Measurements from ENCODE around the gene TNFAIP8L3.

TNFAIP8L3 gene

GRCh38 chr15:51093488-51093838 is 1.2 kb downstream of the TNFAIP8L3 start:
- Histone ChIP-seq H2AFZ (ENCODE audit: low read depth, low read length, severe bottlenecking) (no peak overlapping the region), H3K9me3 (ENCODE audit: insufficient read depth, low read length) (no peaks in the 10 kb centered on the region), H3K79me2 (ENCODE audit: insufficient read depth, low read length) (no peaks in the 10 kb centered on the region), H3K27me3 (ENCODE audit: low read length) (no peaks in the 10 kb centered on the region), H3K27ac (ENCODE audit: low read depth, low read length) (no peak overlapping the region), H3K4me2 (ENCODE audit: low read depth, low read length, poor library complexity, severe bottlenecking) (no peak overlapping the region), H4K20me1 (ENCODE audit: low read depth, low read length) (no peaks in the 10 kb centered on the region), H3F3A (ENCODE audit: insufficient read depth) (no peaks in the 10 kb centered on the region), H3K9me2 (replicated peaks; ENCODE audit: insufficient read depth, low read length) (no peaks in the 10 kb centered on the region), H3K4me3 (ENCODE audit: insufficient read depth, low read length, poor library complexity, severe bottlenecking) (no peak overlapping the region), H3K36me3 (ENCODE audit: low read length) (no peaks in the 10 kb centered on the region), H3K9ac (ENCODE audit: low read length) (no peak overlapping the region)
- TF ChIP-seq CTCF (IDR thresholded peaks at IDR 0.05; ENCODE audit: insufficient read depth, low read length, poor library complexity, severe bottlenecking) (no peak), EZH2phosphoT487 (conservative IDR thresholded peaks at IDR 0.05; ENCODE audit: low read length) (no peak)

- Histone ChIP-seq H3K9me3 (ENCODE audit: insufficient read depth, low read length) (no peaks in the 10 kb centered on the region), H2AFZ (ENCODE audit: low read depth, low read length, severe bottlenecking) (no peak overlapping the region), H4K20me1 (ENCODE audit: low read depth, low read length) (no peaks in the 10 kb centered on the region), H3K9me2 (replicated peaks; ENCODE audit: insufficient read depth, low read length) (no peaks in the 10 kb centered on the region), H3K9ac (ENCODE audit: low read length) (no peak overlapping the region), H3K27me3 (ENCODE audit: low read length) (no peaks in the 10 kb centered on the region), H3F3A (ENCODE audit: insufficient read depth) (no peaks in the 10 kb centered on the region), H3K79me2 (ENCODE audit: insufficient read depth, low read length) (no peaks in the 10 kb centered on the region), H3K4me2 (ENCODE audit: low read depth, low read length, poor library complexity, severe bottlenecking) (no peak overlapping the region), H3K27ac (ENCODE audit: low read depth, low read length) (no peak overlapping the region), H3K36me3 (ENCODE audit: low read length) (no peaks in the 10 kb centered on the region), H3K4me3 (ENCODE audit: insufficient read depth, low read length, poor library complexity, severe bottlenecking) (no peak overlapping the region)
- no peak for TF ChIP-seq EZH2phosphoT487 (conservative IDR thresholded peaks at IDR 0.05; ENCODE audit: low read length)
- no peak for TF ChIP-seq CTCF (IDR thresholded peaks at IDR 0.05; ENCODE audit: insufficient read depth, low read length, poor library complexity, severe bottlenecking)
Measured at GRCh38 chr15:51092480-51093040, 2.1 kb downstream of the TNFAIP8L3 start.

DNA sequence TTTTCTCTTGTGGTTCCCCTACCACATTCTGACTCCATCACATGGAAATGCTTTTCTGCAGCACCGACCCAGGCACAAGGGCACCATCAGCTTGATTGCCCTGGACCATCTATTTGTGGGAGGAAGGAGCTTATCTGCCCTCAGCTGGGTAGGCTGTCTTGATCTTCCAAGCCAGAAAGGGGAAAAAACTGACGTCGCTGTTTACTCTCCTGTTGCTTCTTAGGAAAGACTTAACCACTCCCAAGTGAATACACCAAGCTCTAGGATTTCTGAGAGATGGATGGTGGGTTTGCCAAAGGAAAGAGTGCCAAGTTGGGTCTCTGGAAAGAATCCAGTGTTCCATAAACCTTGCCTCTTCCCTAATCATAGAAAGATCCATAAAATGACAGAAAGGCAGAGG is 4.0 kb downstream of the TNFAIP8L3 start:
- Histone ChIP-seq H3F3A (ENCODE audit: insufficient read depth) (no peaks in the 10 kb centered on the region), H3K27ac (ENCODE audit: low read depth, low read length) (no peak overlapping the region), H3K4me2 (ENCODE audit: low read depth, low read length, poor library complexity, severe bottlenecking) (no peak overlapping the region), H3K79me2 (ENCODE audit: insufficient read depth, low read length) (no peaks in the 10 kb centered on the region), H2AFZ (ENCODE audit: low read depth, low read length, severe bottlenecking) (no peak overlapping the region), H3K4me3 (ENCODE audit: insufficient read depth, low read length, poor library complexity, severe bottlenecking) (no peak overlapping the region), H3K36me3 (ENCODE audit: low read length) (no peaks in the 10 kb centered on the region), H4K20me1 (ENCODE audit: low read depth, low read length) (no peaks in the 10 kb centered on the region), H3K9me3 (ENCODE audit: insufficient read depth, low read length) (no peaks in the 10 kb centered on the region), H3K27me3 (ENCODE audit: low read length) (no peaks in the 10 kb centered on the region), H3K9ac (ENCODE audit: low read length) (no peak overlapping the region), H3K9me2 (replicated peaks; ENCODE audit: insufficient read depth, low read length) (no peaks in the 10 kb centered on the region)
- TF ChIP-seq EZH2phosphoT487 (conservative IDR thresholded peaks at IDR 0.05; ENCODE audit: low read length) (no peak), CTCF (IDR thresholded peaks at IDR 0.05; ENCODE audit: insufficient read depth, low read length, poor library complexity, severe bottlenecking) (no peak)

Measured in SU-DHL-6 (cell line).